ENCODE data around the gene IKBKE. TPM values are rescaled to one million over a fixed set of nuclear protein-coding genes. Genes with fewer than 3 reads are reported as not detected.

The IKBKE gene
- total RNA-seq, 1 experiment from 2014 or later, result 6.6 TPM

DNA sequence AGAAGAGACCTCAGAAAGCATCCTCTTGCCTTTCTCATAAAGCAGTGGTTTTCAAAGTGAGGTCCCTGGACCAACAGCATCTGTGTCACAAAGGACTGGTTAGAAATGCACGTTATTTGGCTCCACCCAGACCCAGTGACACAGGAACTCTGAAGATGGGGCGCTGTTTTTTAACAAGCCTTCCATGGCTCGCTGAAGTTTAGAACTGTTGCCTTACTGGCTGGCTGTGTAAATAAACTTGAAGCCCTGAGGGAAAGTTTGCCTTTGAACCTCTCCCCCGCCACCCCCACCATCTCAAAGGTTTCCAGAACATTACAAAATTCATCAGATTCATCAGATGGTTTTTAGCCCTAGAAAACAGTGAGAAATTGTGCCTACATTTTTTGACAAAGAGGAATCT lies 21.8 kb upstream of the IKBKE start:
- H3K4me2 ChIP-seq (ENCODE audit: insufficient read depth, insufficient read length, low read length), result no peak overlapping the region
- H3K4ac ChIP-seq (ENCODE audit: low read depth, low read length), result no peak overlapping the region
- no peak overlapping the region for H3K14ac ChIP-seq (ENCODE audit: insufficient read depth, low read length)
- H2BK15ac ChIP-seq (ENCODE audit: low read depth, low read length), result no peak overlapping the region
- H3K27ac ChIP-seq (ENCODE audit: insufficient read length, low read depth, low read length), result no peak overlapping the region
- peaks cover 18 to 61% (median 56%) of the 10 kb centered on the region in 3 experiments; a peak in 6 of 7 replicates for H3K36me3 Mint-ChIP-seq (ENCODE audit: insufficient read depth in 1 of 3, low read depth in 3 of 3)
- no peak overlapping the region for H2BK12ac ChIP-seq (ENCODE audit: insufficient read length, low read depth, low read length)
- H3K18ac ChIP-seq (ENCODE audit: insufficient read length, low read depth, low read length), result no peak overlapping the region
- peaks cover 0 to 2% of the 10 kb centered on the region in 2 experiments; a peak in 1 of 4 replicates for H3K4me1 Mint-ChIP-seq
- no peak overlapping the region for H3T11ph ChIP-seq (ENCODE audit: low read length)
- H2BK20ac ChIP-seq (ENCODE audit: low read depth, low read length, poor library complexity, severe bottlenecking), result no peak overlapping the region
- H3K9ac ChIP-seq (ENCODE audit: extremely low read depth, insufficient read length, low read length), result no peak overlapping the region
- no peak overlapping the region for H2BK5ac ChIP-seq (ENCODE audit: insufficient read length, low read length)
- TF ChIP-seq, protein P1, sequence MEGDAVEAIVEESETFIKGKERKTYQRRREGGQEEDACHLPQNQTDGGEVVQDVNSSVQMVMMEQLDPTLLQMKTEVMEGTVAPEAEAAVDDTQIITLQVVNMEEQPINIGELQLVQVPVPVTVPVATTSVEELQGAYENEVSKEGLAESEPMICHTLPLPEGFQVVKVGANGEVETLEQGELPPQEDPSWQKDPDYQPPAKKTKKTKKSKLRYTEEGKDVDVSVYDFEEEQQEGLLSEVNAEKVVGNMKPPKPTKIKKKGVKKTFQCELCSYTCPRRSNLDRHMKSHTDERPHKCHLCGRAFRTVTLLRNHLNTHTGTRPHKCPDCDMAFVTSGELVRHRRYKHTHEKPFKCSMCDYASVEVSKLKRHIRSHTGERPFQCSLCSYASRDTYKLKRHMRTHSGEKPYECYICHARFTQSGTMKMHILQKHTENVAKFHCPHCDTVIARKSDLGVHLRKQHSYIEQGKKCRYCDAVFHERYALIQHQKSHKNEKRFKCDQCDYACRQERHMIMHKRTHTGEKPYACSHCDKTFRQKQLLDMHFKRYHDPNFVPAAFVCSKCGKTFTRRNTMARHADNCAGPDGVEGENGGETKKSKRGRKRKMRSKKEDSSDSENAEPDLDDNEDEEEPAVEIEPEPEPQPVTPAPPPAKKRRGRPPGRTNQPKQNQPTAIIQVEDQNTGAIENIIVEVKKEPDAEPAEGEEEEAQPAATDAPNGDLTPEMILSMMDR (conservative IDR thresholded peaks at IDR 0.05), result no peak
- no peaks in the 10 kb centered on the region for H3K27me3 ChIP-seq (ENCODE audit: insufficient read depth, low read length)
- WGBS (ENCODE audit: extremely low coverage, insufficient read length, low lambda C conversion rate), result no CpG with 5 or more reads among the region's 4 CpGs
- H4K91ac ChIP-seq (ENCODE audit: insufficient read length, low read depth, low read length), result no peak overlapping the region
- no peaks in the 10 kb centered on the region for H3K79me2 ChIP-seq (ENCODE audit: insufficient read depth, low read length)
- no peaks in the 10 kb centered on the region for H3K9me3 ChIP-seq (ENCODE audit: control insufficient read depth, low read depth, low read length)
- H3K23me2 ChIP-seq (ENCODE audit: insufficient read length, low read depth, low read length, poor library complexity, severe bottlenecking), result no peaks in the 10 kb centered on the region
- H4K20me1 ChIP-seq (ENCODE audit: control insufficient read depth, insufficient read depth, insufficient read length), result no peaks in the 10 kb centered on the region
- no peaks in the 10 kb centered on the region for H3K79me1 ChIP-seq (ENCODE audit: insufficient read depth, low read depth, low read length, poor library complexity, severe bottlenecking)
- H4K5ac ChIP-seq (ENCODE audit: insufficient read length, low read depth, low read length), result no peak overlapping the region
- H3K9me3 Mint-ChIP-seq, result no peaks in the 10 kb centered on the region
- no peak overlapping the region for H2AK5ac ChIP-seq (ENCODE audit: insufficient read length, low read length)
- H3K4me1 ChIP-seq (ENCODE audit: insufficient read depth, low read length), result no peaks in the 10 kb centered on the region
- no peak for DNase-seq
- H3K23ac ChIP-seq (ENCODE audit: insufficient read length, low read depth, low read length), result no peak overlapping the region
- no peak overlapping the region for H3K56ac ChIP-seq (ENCODE audit: insufficient read length, low read depth, low read length)
- H4K8ac ChIP-seq (replicated peaks; ENCODE audit: insufficient read length, low read depth, low read length), result no peak overlapping the region
- no peak overlapping the region for H3K27ac Mint-ChIP-seq
- no peak overlapping the region for H2BK120ac ChIP-seq (ENCODE audit: low read depth, low read length, poor library complexity, severe bottlenecking)
- H3K27me3 Mint-ChIP-seq (ENCODE audit: low read depth), result no peaks in the 10 kb centered on the region
- H3K4me3 Mint-ChIP-seq, result no peak overlapping the region
- H2AFZ ChIP-seq (ENCODE audit: low read length), result no peak overlapping the region

Data from H9 (cell line).